ENCODE measurements around the gene PMM2. TPM values are rescaled to one million over a fixed set of nuclear protein-coding genes. Genes with fewer than 3 reads are reported as not detected.

Gene PMM2
- total RNA-seq: 32.1 and 39.2 TPM in 2 replicates

DNA sequence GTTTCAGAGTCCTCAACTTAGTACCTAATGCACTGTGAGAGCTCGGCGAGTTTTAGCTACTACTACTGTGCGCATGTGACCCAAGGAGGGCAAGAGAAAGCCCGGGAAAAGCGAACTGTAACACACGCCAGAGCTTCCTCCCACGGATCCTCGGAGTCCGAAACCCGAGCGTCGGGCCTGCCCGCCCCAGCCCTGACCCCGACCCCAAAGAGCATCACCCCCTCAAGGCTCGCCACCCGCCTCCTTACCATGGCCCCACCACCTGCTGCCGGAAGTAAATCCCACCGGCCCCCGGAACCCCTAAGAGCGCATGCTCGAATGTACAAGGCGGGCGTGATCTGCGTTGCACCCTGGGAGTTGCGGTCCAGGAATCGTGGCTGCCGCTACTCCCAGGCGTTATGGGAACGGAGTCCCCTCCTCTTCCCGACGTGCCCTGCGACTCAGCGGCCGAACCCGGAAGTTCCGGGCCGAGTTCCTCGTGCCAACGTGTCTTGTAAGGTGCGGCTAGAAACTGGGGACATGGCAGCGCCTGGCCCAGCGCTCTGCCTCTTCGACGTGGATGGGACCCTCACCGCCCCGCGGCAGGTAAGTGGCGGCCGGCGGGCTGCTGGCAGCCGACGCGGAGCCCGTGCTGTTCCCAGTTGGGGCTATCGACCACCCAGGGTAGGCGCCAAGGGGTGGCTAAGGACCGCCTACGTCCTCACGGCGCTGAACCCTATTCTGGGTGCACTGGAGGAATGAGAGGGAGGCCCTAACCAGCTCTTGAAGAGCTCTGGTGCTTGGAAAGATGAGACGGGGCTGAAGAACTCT lies at the start of gene PMM2, which contains the start of gene TMEM186:
TSS of gene PMM2 (plus strand) at position 476 of the 810 bp plus-strand sequence. CDS start at position 520, 44 bp downstream.
TSS of gene TMEM186 (minus strand) at position 276 of the 810 bp plus-strand sequence. CDS start at position 251, 25 bp downstream.

DNA sequence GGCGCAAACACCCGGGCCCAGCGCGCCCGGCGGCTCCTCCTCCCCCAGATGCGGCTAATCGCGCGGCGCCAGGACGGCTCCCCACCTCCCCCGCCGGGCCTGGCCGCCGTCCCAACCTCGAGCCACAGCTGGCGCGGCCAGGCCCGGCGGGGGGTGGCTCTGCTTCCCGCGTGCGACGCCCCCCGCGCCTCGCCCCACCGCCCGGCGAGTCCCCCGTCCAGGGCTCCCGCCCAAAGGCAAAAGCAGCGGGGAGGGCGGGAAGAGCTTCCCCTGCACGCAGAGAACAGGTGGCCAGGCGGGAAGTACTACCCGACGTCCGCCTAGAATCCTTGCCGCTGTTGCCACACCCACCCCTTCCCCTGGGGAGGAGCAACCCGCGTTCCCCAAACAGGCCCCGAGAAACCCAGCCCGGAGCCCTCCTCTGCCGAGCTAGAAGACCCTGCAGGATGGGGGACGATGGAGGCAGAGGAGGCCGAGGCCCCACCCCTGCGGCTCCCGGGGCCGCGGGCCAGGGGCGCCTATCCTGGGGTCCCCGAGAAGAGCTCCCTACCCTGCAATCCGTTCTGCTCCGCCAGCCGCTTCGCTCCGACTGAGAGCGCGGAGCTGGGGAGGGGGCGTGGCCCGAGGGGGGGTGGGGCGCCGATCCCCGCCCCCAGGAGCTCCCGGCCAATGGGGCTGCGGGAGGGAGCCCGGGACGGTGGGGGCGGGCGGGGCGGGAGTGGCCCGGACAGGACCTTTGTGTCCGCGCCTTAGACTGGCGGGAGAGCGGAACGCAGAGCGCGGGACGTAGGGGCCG lies 71.0 kb downstream of the PMM2 start, which contains the start of gene CARHSP1:
TSS of gene CARHSP1 (minus strand) at position 591 of the 796 bp plus-strand sequence. CDS start 9,678 bp downstream, outside the sequence.

DNA sequence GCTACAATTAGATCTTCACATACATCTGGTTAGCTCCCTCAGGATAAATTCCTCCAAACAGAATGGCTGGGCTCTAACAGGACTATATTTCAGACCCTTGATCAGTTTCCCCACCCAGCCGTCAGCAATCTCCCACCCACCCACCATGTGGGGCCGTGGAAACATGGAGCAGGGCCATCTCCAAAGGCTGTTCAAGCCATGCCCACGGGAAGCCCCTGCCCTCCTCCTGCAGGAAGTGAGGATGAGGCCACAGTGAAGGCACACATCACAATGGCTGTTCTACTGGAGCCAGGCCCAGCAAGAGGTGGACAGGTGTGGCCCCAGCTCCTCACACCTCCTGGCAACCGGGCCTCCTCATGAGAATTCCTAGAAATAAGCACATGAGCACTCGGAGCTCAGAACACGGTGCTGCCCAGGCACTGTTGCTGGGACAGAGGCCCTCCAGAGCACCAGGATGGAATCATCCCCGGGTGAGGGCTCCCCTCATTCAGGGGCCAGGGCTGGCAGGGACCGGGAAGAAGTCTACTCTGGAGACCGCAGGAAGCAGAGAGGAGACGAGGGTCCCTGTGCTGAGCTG lies 84.5 kb downstream of the PMM2 start, which contains the start of gene LITAFD:
TSS of gene LITAFD (plus strand) at position 311 of the 577 bp plus-strand sequence. CDS start 2,005 bp downstream, outside the sequence.

Other genes with a start within 250 kb of the PMM2 start
- not detected in 2 replicates for gene TMEM114, start 207.3 kb upstream of the PMM2 start, total RNA-seq
- 13.4 and 85.9 TPM in 2 replicates for gene METTL22, start 176.1 kb upstream of the PMM2 start, total RNA-seq
- gene ABAT, start 123.2 kb upstream of the PMM2 start, total RNA-seq: 6.7 and 8.3 TPM in 2 replicates
- gene TMEM186, start 200 bp upstream of the PMM2 start, total RNA-seq: 6.4 and 6.5 TPM in 2 replicates
- 91.6 and 125 TPM in 2 replicates for gene CARHSP1, start 71.2 kb downstream of the PMM2 start, total RNA-seq
- gene LITAFD, start 84.5 kb downstream of the PMM2 start, total RNA-seq: not detected in 2 replicates
- gene USP7, start 166.1 kb downstream of the PMM2 start, total RNA-seq: 43.8 and 44.1 TPM in 2 replicates